BE2C (cell line): ENCODE results near the gene CHURC1.
A peak's percentile ranks its signal among the peaks of the same experiment; 100 is the strongest.

Experiments
- DNase-seq: peaks from one replicate; pipeline ENCODE4 v3.0.0-alpha.2; 2020
- H3K27me3 ChIP-seq: fragments of 250-450 bp; sonication (Bioruptor Pico); 2 replicates; pipeline ENCODE4 v1.5.1; 2020; ENCODE audit warnings: mild to moderate bottlenecking
- H3K36me3 ChIP-seq: fragments of 250-450 bp; sonication (Bioruptor Pico); 2 replicates; pipeline ENCODE4 v1.5.1; 2020; ENCODE audit warnings: mild to moderate bottlenecking
- H3K4me1 ChIP-seq: fragments of 250-450 bp; sonication (Bioruptor Pico); 2 replicates; pipeline ENCODE4 v1.5.1; 2020
- H3K4me3 ChIP-seq: 2 replicates; pipeline ENCODE4 v1.5.1; 2011; ENCODE audit warnings: low read depth, low read length
- H3K9me3 ChIP-seq: fragments of 250-450 bp; sonication (Bioruptor Pico); 2 replicates; pipeline ENCODE4 v1.5.1; 2020
- TF ChIP-seq, protein P1 (sequence below): IDR thresholded peaks from 2 replicates; pipeline ENCODE4 v1.5.1; 2012; ENCODE audit warnings: mild to moderate bottlenecking, low read depth, low read length

The CHURC1 gene

GRCh38 chr14:64915029-64915424 lies 772 bp downstream of the CHURC1 start:
- Histone ChIP-seq H3K36me3 (no peaks in the 10 kb centered on the region), H3K9me3 (no peaks in the 10 kb centered on the region), H3K27me3 (no peaks in the 10 kb centered on the region), H3K4me3 (peak overlapping the region; percentile 96), H3K4me1 (peaks cover 3% of the 10 kb centered on the region; the same call in 1 of the 2 replicates)
- no peak for DNase-seq
- TF ChIP-seq, protein P1, sequence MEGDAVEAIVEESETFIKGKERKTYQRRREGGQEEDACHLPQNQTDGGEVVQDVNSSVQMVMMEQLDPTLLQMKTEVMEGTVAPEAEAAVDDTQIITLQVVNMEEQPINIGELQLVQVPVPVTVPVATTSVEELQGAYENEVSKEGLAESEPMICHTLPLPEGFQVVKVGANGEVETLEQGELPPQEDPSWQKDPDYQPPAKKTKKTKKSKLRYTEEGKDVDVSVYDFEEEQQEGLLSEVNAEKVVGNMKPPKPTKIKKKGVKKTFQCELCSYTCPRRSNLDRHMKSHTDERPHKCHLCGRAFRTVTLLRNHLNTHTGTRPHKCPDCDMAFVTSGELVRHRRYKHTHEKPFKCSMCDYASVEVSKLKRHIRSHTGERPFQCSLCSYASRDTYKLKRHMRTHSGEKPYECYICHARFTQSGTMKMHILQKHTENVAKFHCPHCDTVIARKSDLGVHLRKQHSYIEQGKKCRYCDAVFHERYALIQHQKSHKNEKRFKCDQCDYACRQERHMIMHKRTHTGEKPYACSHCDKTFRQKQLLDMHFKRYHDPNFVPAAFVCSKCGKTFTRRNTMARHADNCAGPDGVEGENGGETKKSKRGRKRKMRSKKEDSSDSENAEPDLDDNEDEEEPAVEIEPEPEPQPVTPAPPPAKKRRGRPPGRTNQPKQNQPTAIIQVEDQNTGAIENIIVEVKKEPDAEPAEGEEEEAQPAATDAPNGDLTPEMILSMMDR: no peak

DNA sequence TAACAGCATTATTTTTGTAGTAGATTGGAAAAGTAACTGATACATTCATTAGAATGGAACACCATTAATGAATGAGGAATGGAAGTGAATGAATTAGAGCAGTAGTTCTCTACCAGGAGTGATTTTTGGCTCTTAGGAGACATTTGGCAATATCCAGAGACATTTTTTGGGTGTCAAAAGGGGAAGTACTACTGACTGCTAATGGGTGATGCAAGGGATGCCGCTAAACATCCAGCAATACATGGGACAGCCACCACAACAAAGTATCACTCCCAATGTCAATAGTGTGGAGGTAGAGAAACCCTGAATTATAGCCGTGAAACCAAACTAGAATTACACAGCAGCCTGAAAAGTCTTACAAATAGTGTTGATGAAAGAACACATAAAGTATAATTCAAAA lies 1.5 kb downstream of the CHURC1 start:
- Histone ChIP-seq H3K4me1 (peaks cover 3% of the 10 kb centered on the region; the same call in 1 of the 2 replicates), H3K9me3 (no peaks in the 10 kb centered on the region), H3K36me3 (no peaks in the 10 kb centered on the region), H3K27me3 (no peaks in the 10 kb centered on the region), H3K4me3 (no peak overlapping the region)
- TF ChIP-seq, protein P1: no peak
- no peak for DNase-seq

DNA sequence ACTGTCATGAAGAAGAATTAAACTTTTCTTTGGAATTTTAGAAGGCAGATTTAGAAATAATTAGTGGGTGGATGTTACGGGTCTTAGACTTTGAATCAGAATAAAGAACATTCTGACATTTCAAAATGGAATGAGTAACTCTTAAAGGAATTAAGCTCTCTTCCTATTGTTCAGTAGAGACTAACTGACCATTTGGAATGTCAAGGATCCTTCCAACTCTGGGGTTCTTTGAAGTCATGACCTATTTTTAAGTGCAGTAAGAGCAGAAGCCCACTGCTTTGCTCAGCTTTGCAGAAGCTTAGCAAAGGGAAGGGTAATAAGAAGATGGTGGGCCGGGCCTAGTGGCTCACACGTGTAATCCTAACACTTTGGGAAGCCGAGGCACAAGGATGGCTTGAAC lies 4.0 kb downstream of the CHURC1 start:
- TF ChIP-seq, protein P1: no peak
- peaks cover 3% of the 10 kb centered on the region; the same call in 1 of the 2 replicates for H3K4me1 ChIP-seq
- H3K27me3 ChIP-seq: no peaks in the 10 kb centered on the region
- H3K9me3 ChIP-seq: no peaks in the 10 kb centered on the region
- H3K36me3 ChIP-seq: no peaks in the 10 kb centered on the region
- no peak for DNase-seq
- no peak overlapping the region for H3K4me3 ChIP-seq

- H3K9me3 ChIP-seq: no peaks in the 10 kb centered on the region
- DNase-seq: no peak
- TF ChIP-seq, protein P1: no peak
- H3K27me3 ChIP-seq: no peaks in the 10 kb centered on the region
- H3K4me1 ChIP-seq: peaks cover 3% of the 10 kb centered on the region; the same call in 1 of the 2 replicates
- peaks cover 4% of the 10 kb centered on the region; the same call in 1 of the 2 replicates for H3K36me3 ChIP-seq
- no peak overlapping the region for H3K4me3 ChIP-seq
These were observed 5.0 kb downstream of the CHURC1 start for GRCh38 chr14:64919215-64919614.

DNA sequence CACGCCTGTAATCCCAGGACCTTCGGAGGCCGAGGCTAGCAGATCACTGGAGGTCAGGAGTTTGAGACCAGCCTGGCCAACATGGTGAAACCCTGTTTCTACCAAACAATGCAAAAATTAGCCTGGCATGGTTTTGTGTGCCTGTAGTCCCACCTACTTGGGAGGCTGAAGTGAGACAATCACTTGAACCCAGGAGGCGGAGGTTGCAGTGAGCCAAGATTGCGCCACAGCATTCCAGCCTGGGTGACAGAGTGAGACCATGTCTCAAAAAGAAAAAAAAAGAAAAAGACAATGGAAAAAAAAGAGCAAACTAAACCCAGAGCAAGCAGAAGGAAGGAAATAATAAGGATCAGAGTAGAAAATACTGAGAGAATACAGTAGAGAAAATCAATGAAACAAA lies 5.4 kb downstream of the CHURC1 start:
- Histone ChIP-seq H3K27me3 (no peaks in the 10 kb centered on the region), H3K4me1 (peaks cover 3% of the 10 kb centered on the region; the same call in 1 of the 2 replicates), H3K9me3 (no peaks in the 10 kb centered on the region), H3K4me3 (no peak overlapping the region), H3K36me3 (peaks cover 8% of the 10 kb centered on the region)
- no peak for DNase-seq
- TF ChIP-seq, protein P1: no peak

GRCh38 chr14:64920465-64920864 lies 6.2 kb downstream of the CHURC1 start:
- no peaks in the 10 kb centered on the region for H3K4me1 ChIP-seq
- H3K27me3 ChIP-seq: no peaks in the 10 kb centered on the region
- no peaks in the 10 kb centered on the region for H3K9me3 ChIP-seq
- TF ChIP-seq, protein P1: no peak
- DNase-seq: no peak
- H3K4me3 ChIP-seq: no peak overlapping the region
- peaks cover 13% of the 10 kb centered on the region for H3K36me3 ChIP-seq
